ENCODE measurements around the gene CLTCL1.

Gene CLTCL1

DNA sequence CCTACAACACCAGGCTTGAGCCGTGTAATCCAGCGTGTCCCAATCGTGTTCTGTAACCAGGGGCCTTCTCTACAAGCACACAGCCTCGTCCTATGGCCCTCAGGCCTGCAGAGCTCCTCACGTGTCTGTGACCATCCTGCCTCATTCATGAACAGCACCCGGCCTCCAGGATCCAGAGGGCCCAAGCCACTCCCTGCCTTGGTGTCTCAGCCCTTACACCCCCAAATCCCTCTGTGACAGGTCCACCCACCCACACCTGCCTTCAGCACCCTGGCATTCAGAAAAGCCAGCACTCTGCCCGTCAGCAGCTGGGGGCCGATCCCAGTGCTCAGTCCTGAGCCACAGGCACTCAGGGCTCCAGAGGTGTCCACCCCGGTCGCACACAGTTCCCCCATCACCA lies 154.6 kb downstream of the CLTCL1 start:
- Histone ChIP-seq H3K27me3 (replicated peaks; ENCODE audit: control insufficient read depth, insufficient read depth, low read length, poor library complexity, severe bottlenecking) (no peaks in the 10 kb centered on the region), H3K27ac (ENCODE audit: insufficient read depth, low read length, poor library complexity, severe bottlenecking) (no peak overlapping the region), H3K9me3 (ENCODE audit: control insufficient read depth, low read length) (no peaks in the 10 kb centered on the region), H3K4me1 (ENCODE audit: control insufficient read depth, insufficient read depth, low read length, poor library complexity, severe bottlenecking) (no peaks in the 10 kb centered on the region), H3K4me3 (ENCODE audit: insufficient read depth, low read depth, low read length, poor library complexity, severe bottlenecking) (no peak overlapping the region), H3K36me3 (ENCODE audit: control insufficient read depth, insufficient read depth, low read length) (peaks cover 86% of the 10 kb centered on the region)
- no peak for DNase-seq

DNA sequence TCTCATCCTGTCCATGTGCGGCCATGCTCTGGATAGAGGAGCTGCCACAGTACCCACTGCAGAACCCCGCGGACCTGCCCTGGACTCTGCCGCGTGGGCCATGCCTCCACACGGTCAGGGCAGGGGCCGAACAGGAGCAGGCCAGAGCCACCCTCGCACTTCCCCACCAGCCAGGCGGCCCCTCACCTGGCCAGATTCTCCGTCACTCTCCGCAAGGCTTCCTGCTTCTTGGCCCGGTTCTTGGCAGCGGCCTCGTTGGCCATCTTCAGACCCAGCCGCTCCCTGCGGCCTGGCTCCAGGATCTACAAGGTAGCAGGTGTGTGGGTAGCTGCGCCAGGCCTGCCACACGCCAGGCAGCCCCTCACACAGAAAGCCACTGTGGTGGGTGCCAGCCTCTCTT lies 156.6 kb downstream of the CLTCL1 start:
- Histone ChIP-seq H3K27me3 (replicated peaks; ENCODE audit: control insufficient read depth, insufficient read depth, low read length, poor library complexity, severe bottlenecking) (no peaks in the 10 kb centered on the region), H3K27ac (ENCODE audit: insufficient read depth, low read length, poor library complexity, severe bottlenecking) (no peak overlapping the region), H3K4me3 (ENCODE audit: insufficient read depth, low read depth, low read length, poor library complexity, severe bottlenecking) (no peak overlapping the region), H3K9me3 (ENCODE audit: control insufficient read depth, low read length) (no peaks in the 10 kb centered on the region), H3K4me1 (ENCODE audit: control insufficient read depth, insufficient read depth, low read length, poor library complexity, severe bottlenecking) (no peaks in the 10 kb centered on the region), H3K36me3 (ENCODE audit: control insufficient read depth, insufficient read depth, low read length) (peaks cover 76% of the 10 kb centered on the region)
- DNase-seq: no peak

DNA sequence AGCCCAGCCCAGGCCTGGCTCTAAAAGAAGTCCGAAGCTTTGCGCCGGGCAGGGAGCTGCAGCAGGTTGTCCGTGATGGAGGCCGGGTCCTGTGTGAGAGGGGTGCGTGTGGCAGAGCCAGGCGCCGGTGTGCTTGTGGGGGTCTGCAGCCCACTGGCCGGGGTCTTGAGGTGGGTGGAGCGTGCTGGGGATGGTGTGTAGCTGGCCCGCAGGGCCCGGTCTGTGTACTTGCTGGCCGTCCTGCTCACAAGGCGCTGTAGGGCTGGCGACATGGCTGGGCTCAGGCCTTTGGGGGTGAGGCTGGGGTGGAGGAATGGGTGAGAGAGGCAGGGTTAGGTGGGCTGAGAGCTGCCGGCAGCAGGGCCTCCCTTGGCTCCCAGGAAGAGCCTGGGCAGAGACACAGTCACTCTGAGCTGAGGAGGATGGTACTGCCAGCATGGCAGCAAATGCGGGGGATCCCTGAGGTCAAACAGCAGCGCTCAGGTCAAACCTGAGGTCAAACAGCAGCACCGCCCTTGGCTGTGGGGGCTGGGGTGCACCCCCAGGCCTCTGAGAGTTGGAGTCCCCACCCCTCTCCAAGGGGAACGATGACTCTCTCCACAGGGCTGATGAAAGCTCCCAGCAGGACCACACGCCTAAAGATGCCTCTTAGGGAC lies 157.2 kb downstream of the CLTCL1 start:
- peaks cover 70% of the 10 kb centered on the region for H3K36me3 ChIP-seq (ENCODE audit: control insufficient read depth, insufficient read depth, low read length)
- H3K27me3 ChIP-seq (replicated peaks; ENCODE audit: control insufficient read depth, insufficient read depth, low read length, poor library complexity, severe bottlenecking): no peaks in the 10 kb centered on the region
- no peak overlapping the region for H3K27ac ChIP-seq (ENCODE audit: insufficient read depth, low read length, poor library complexity, severe bottlenecking)
- no peak for DNase-seq
- no peak overlapping the region for H3K4me3 ChIP-seq (ENCODE audit: insufficient read depth, low read depth, low read length, poor library complexity, severe bottlenecking)
- H3K9me3 ChIP-seq (ENCODE audit: control insufficient read depth, low read length): no peaks in the 10 kb centered on the region
- no peaks in the 10 kb centered on the region for H3K4me1 ChIP-seq (ENCODE audit: control insufficient read depth, insufficient read depth, low read length, poor library complexity, severe bottlenecking)

DNA sequence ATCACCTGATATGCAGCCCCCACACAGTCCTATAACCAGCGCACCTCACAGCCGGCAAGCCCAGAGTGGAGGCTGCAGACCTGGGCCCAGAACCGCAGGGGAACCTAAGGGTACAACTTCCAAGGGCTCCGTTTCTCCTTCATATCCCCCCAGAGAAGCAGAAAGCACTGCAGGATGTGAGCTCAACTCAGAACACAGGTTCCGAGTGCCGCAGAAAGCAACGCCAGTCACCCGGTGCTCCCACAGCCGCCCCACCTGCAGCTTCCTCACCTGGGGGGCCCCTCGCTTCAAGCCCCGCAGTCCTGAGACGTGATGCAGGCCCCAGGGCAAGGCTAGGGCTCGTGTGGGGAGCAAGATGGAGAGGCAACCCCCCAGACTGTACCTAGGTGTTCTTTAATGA lies 158.0 kb downstream of the CLTCL1 start:
- Histone ChIP-seq H3K36me3 (ENCODE audit: control insufficient read depth, insufficient read depth, low read length) (peaks cover 62% of the 10 kb centered on the region), H3K27ac (ENCODE audit: insufficient read depth, low read length, poor library complexity, severe bottlenecking) (no peak overlapping the region), H3K4me1 (ENCODE audit: control insufficient read depth, insufficient read depth, low read length, poor library complexity, severe bottlenecking) (no peaks in the 10 kb centered on the region), H3K4me3 (ENCODE audit: insufficient read depth, low read depth, low read length, poor library complexity, severe bottlenecking) (no peak overlapping the region), H3K27me3 (replicated peaks; ENCODE audit: control insufficient read depth, insufficient read depth, low read length, poor library complexity, severe bottlenecking) (no peaks in the 10 kb centered on the region), H3K9me3 (ENCODE audit: control insufficient read depth, low read length) (no peaks in the 10 kb centered on the region)
- DNase-seq: no peak

DNA sequence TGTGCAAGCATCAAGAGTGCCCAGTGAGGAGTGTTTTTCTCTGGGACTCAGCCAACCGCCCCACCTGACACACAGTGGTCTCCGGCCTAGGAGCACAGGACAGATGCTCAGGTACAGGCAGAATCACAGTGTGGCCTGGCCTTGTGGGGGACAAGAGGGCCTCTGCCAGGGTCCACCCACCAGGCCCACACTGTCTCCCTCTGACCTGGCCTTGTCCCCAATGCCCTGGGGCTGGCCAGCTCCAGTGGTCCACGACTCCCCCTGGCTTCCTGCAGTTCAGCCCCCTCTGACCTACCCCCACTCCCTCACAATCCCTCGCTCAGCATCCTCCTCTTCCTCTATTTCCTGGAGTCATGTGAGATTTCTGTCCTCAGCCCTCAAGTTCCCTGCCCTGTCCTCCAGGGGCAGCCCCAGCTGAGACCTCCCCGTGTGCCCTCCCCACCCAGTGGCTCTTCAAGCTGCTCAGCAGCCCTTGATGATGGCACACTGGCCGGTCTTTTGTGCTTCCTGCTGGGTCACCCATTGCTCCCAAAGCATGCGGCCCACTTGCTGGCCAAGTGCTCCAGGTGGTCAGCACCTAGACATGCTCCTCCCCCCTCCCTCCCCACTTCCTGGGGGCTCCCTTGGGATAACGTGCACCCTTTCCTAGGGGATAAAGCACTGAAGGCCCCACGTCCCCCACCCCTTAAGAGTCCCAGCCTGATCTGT lies 158.7 kb downstream of the CLTCL1 start:
- H3K4me3 ChIP-seq (ENCODE audit: insufficient read depth, low read depth, low read length, poor library complexity, severe bottlenecking): no peak overlapping the region
- H3K36me3 ChIP-seq (ENCODE audit: control insufficient read depth, insufficient read depth, low read length): peaks cover 55% of the 10 kb centered on the region
- no peak overlapping the region for H3K27ac ChIP-seq (ENCODE audit: insufficient read depth, low read length, poor library complexity, severe bottlenecking)
- no peak for DNase-seq
- H3K27me3 ChIP-seq (replicated peaks; ENCODE audit: control insufficient read depth, insufficient read depth, low read length, poor library complexity, severe bottlenecking): no peaks in the 10 kb centered on the region
- no peaks in the 10 kb centered on the region for H3K9me3 ChIP-seq (ENCODE audit: control insufficient read depth, low read length)
- no peaks in the 10 kb centered on the region for H3K4me1 ChIP-seq (ENCODE audit: control insufficient read depth, insufficient read depth, low read length, poor library complexity, severe bottlenecking)

DNA sequence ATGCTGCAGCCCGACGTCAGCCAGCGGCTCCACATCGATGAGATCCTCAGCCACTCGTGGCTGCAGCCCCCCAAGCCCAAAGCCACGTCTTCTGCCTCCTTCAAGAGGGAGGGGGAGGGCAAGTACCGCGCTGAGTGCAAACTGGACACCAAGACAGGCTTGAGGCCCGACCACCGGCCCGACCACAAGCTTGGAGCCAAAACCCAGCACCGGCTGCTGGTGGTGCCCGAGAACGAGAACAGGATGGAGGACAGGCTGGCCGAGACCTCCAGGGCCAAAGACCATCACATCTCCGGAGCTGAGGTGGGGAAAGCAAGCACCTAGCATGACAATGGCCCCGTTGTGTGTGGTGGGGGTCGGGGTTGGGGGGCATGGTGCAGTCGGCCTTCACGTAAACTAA lies 159.4 kb downstream of the CLTCL1 start:
- peaks cover 48% of the 10 kb centered on the region for H3K36me3 ChIP-seq (ENCODE audit: control insufficient read depth, insufficient read depth, low read length)

DNA sequence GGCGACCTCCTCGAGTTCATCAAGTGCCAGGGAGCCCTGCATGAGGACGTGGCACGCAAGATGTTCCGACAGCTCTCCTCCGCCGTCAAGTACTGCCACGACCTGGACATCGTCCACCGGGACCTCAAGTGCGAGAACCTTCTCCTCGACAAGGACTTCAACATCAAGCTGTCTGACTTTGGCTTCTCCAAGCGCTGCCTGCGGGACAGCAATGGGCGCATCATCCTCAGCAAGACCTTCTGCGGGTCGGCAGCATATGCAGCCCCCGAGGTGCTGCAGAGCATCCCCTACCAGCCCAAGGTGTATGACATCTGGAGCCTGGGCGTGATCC lies 159.9 kb downstream of the CLTCL1 start:
- no peak overlapping the region for H3K27ac ChIP-seq (ENCODE audit: insufficient read depth, low read length, poor library complexity, severe bottlenecking)
- peaks cover 43% of the 10 kb centered on the region for H3K36me3 ChIP-seq (ENCODE audit: control insufficient read depth, insufficient read depth, low read length)
- no peak for DNase-seq
- H3K4me3 ChIP-seq (ENCODE audit: insufficient read depth, low read depth, low read length, poor library complexity, severe bottlenecking): no peak overlapping the region
- no peaks in the 10 kb centered on the region for H3K4me1 ChIP-seq (ENCODE audit: control insufficient read depth, insufficient read depth, low read length, poor library complexity, severe bottlenecking)
- H3K27me3 ChIP-seq (replicated peaks; ENCODE audit: control insufficient read depth, insufficient read depth, low read length, poor library complexity, severe bottlenecking): no peaks in the 10 kb centered on the region
- no peaks in the 10 kb centered on the region for H3K9me3 ChIP-seq (ENCODE audit: control insufficient read depth, low read length)

More for the DNA sequence above, 159.4 kb downstream of the CLTCL1 start:
- Histone ChIP-seq H3K4me1 (ENCODE audit: control insufficient read depth, insufficient read depth, low read length, poor library complexity, severe bottlenecking) (no peaks in the 10 kb centered on the region), H3K27ac (ENCODE audit: insufficient read depth, low read length, poor library complexity, severe bottlenecking) (no peak overlapping the region), H3K27me3 (replicated peaks; ENCODE audit: control insufficient read depth, insufficient read depth, low read length, poor library complexity, severe bottlenecking) (no peaks in the 10 kb centered on the region), H3K9me3 (ENCODE audit: control insufficient read depth, low read length) (no peaks in the 10 kb centered on the region), H3K4me3 (ENCODE audit: insufficient read depth, low read depth, low read length, poor library complexity, severe bottlenecking) (no peak overlapping the region)
- DNase-seq: no peak

DNA sequence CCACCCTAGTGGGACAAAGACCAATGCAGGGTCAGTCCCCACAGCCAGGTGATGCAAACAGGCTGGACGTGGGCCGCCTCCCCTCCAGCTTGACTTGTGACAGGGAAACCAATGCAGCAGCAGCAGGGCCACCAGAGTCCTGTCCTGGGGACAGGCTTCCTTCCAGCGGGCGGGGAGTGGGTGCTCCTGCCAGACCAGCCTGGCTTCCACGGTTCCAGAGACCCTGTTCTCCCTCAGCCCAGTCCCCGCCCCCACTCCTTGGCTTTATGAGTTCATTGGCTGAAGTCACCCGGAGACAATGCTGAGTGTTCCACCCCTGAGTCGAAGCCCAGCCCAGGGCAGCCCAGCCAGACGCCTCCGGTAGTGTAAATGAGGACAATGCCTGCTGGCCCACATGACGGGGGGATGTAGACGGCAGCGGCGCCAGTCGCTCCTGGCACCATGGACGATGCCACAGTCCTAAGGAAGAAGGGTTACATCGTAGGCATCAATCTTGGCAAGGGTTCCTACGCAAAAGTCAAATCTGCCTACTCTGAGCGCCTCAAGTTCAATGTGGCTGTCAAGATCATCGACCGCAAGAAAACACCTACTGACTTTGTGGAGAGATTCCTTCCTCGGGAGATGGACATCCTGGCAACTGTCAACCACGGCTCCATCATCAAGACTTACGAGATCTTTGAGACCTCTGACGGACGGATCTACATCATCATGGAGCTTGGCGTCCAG lies 160.4 kb downstream of the CLTCL1 start, which contains the start of gene TSSK2:
Gene TSSK2, plus strand, starts transcription at position 350 of the 726 bp plus-strand sequence. Its CDS starts 92 bp downstream, at position 442.
- no peaks in the 10 kb centered on the region for H3K4me1 ChIP-seq (ENCODE audit: control insufficient read depth, insufficient read depth, low read length, poor library complexity, severe bottlenecking)
- DNase-seq: no peak
- H3K4me3 ChIP-seq (ENCODE audit: insufficient read depth, low read depth, low read length, poor library complexity, severe bottlenecking): no peak within 1 kb of the TSS
- H3K36me3 ChIP-seq (ENCODE audit: control insufficient read depth, insufficient read depth, low read length): peaks cover 39% of the 10 kb centered on the region
- H3K9me3 ChIP-seq (ENCODE audit: control insufficient read depth, low read length): no peaks in the 10 kb centered on the region
- no peak within 1 kb of the TSS for H3K27ac ChIP-seq (ENCODE audit: insufficient read depth, low read length, poor library complexity, severe bottlenecking)
- H3K27me3 ChIP-seq (replicated peaks; ENCODE audit: control insufficient read depth, insufficient read depth, low read length, poor library complexity, severe bottlenecking): no peaks in the 10 kb centered on the region

DNA sequence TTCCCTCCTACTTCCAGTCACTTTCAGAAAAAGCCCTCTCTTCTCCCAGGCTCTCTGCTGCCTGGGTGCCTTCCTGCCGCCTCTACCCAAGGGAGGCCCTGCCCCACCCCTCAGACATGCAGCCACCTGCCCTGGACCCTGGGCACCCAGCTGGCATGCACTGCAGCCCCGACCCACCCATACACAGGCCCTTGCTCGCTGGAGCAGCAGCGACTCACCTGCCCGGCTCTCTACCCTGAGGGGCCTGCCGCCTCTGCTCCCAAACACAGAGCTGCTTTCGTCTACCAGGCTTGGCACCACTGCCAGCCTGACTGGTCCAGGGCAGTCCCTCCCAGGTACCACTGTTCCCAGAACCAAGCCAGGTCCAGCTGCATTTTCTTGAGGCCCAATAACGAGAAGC lies 161.6 kb downstream of the CLTCL1 start:
- Histone ChIP-seq H3K27me3 (replicated peaks; ENCODE audit: control insufficient read depth, insufficient read depth, low read length, poor library complexity, severe bottlenecking) (no peaks in the 10 kb centered on the region), H3K4me1 (ENCODE audit: control insufficient read depth, insufficient read depth, low read length, poor library complexity, severe bottlenecking) (no peaks in the 10 kb centered on the region), H3K27ac (ENCODE audit: insufficient read depth, low read length, poor library complexity, severe bottlenecking) (no peak overlapping the region), H3K9me3 (ENCODE audit: control insufficient read depth, low read length) (no peaks in the 10 kb centered on the region), H3K36me3 (ENCODE audit: control insufficient read depth, insufficient read depth, low read length) (peaks cover 29% of the 10 kb centered on the region), H3K4me3 (ENCODE audit: insufficient read depth, low read depth, low read length, poor library complexity, severe bottlenecking) (no peak overlapping the region)
- no peak for DNase-seq
